ENCODE results near the gene HEG1.
"Not testable (repeated sequence)": the region's sequence is repeated elsewhere in the genome, so short reads cannot be mapped to it uniquely, and the experiment has no call there.

Gene HEG1

DNA sequence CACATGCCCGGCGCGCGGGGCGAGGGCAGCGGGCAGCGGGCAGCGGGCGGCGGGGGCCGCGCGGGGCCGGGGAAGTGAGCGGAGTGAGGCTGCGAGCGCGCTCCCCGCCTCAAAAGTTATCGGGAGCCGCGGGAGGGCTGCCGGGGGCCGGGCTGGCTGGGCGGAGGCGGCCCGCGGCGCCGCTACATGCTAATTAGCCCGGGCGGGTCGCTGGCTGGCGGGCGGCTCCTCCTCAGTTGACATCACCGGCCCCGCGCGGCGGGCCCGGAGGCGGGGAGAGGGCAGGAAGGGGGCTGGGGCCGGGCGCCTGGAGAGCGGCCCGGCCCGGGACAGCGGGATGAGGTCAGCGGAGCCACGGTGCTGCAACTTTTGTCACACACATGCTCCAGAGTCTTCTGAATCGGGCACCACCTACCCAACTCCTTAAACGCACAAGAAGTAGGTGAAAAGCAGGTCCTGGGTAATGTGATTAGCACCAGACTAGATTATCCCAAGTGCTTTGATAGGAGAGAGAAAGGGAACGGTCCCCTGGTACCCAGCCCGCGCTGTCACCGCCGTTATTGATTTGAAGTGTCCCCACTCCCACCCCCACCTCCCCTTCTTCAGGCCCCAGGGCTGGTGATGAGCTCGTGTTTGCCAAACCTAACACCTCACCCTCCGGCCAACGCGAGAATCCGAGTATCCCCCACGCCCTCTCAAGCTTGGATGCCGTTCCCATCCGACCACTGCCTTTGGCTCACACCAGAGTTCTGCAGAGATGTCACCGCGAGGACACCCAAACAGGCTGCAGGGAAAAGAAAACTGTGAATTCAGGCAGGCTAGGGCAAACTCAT lies at the start of gene HEG1:
HEG1 (minus strand) TSS at position 85 of the 833 bp plus-strand sequence. CDS start 107 bp downstream, outside the sequence.
- DNase-seq (ENCODE audit: low spot score), result peak; percentile 83

DNA sequence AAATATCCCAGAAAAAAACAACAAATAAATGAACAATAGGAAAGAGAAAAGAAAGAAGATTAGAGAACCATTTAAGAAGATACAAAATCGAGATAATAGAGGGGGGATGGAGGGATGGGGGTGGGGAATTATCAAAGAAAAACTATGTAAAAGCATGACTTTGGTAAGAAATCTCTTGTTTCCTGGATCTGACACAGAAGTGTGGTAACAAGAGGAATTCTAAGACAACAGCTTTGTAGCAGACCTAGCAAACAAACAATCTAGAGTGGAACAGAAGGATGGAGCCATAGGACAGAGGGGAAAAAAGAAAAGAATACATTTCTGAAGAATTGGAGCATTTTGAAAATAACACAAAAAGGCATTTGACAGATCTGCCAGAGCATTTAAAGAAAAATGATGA lies 49.3 kb upstream of the HEG1 start:
- no peak for DNase-seq (ENCODE audit: low spot score)

GRCh38 chr3:125104639-125105038 lies 48.8 kb upstream of the HEG1 start:
- DNase-seq (ENCODE audit: low spot score), result no peak

DNA sequence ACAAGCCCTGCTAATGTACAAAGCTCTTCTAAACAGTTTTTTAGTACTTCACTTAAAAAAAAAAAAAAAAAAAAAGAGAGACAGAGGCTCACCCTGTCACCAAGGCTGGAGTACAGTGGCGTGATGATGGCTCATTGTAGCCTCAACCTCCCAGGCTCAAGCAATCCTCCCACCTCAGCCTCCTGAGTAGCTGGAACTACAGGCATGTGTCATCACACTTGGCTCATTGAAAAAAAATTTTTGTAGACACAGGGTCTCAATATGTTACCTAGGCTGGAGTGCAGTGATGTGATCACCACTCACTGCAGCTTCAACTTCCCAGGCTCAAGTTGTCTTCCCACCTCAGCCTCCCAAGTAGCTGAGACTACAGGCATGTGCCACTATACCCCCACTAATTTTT lies 47.6 kb upstream of the HEG1 start:
- DNase-seq (ENCODE audit: low spot score), result no peak

- DNase-seq (ENCODE audit: low spot score), result no peak
Measured at GRCh38 chr3:125102470-125102869, 46.7 kb upstream of the HEG1 start.

DNA sequence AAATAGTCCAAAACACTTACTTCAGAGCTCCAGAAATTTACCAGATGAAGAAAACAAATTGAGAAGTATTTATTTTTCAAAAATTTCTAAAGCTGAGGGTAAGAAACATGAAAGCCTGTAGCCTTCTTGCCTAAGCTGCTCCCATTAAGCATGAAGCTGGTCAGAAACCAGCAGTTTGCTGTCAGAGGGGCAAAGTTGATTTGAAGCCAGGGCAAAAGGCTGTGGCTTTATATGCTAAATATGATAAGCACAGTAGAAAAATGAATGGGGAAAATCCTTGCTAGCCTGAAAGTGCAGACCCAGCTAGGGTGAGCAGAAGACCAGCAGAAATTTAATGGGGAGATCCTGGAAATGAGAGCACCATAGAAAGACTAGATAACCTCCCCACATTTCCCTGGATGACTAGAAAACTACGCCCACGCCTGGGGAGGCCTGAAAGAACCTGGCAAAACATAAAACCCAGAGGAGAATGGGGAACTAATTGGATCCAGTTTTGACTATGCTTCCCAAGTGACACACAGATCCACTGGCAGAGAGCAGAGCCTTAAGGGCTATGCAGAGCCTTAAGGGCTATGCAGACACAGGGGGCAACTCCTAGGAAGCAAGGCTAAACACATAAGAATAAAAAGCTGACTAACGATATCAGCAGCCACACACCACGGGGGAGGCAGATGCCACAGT lies 43.0 kb upstream of the HEG1 start:
- no peak for DNase-seq (ENCODE audit: low spot score)

DNA sequence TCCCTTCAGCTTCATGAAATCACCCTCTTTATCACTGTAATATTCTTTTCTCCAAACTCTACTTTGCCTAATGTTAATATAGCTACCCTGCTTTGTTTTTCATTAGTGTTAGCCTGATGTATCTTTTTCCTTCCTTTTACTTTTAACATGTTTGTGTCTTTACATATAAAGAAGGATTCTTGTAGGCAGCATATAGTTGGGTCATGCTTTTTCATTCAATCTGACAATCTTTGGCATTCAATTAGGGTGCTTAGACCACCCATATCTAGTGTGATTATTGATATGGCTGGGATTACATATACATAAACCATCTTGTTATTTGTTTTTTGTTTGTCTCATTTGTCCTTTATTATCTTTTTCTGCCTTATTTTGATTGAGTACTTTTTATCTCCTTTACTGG lies 34.9 kb upstream of the HEG1 start:
- no peak for DNase-seq (ENCODE audit: low spot score)

- DNase-seq (ENCODE audit: low spot score), result no peak
Measured at GRCh38 chr3:125087768-125088391, 32.1 kb upstream of the HEG1 start.

- no peak for DNase-seq (ENCODE audit: low spot score)
Measured at GRCh38 chr3:125085166-125085565, 29.4 kb upstream of the HEG1 start.

DNA sequence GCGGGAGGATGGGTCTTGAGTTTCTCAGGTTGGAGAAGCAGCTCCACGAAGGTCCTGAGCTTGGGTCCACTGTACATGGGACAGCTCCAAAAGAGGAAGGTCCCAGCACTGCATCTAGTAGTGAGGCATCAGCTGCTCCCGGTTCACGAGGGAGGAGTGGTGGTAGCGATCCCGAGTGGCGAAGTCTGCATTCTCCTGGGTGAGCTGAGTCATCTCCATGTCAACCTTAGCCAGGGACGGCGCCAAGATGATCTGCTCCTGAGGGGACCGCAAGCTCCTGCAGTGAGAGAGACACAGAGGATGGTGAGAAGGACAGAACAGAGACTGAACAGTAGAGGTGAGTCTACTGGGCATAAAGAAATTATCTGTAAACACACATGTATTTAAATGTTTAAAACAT lies 28.0 kb upstream of the HEG1 start:
- DNase-seq (ENCODE audit: low spot score), result no peak

DNA sequence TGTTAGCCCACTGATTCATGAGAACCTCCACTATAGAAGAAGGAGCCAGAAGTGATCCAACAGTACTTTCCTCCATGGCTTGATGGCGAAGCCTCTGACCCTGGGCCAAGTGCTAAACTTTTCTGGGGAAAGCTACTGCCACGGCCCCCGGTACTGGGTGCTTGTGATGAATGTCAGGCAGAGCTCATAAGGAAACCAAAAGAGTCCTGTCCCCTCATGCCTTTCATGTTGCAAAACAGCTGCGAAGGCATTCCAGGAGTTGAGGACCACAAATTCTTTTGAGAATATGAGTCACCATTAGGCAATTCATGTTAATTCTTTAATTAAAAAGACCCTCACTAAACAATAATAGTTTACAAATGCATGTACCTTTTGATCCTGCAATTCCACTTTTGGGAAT lies 26.5 kb upstream of the HEG1 start:
- not testable (repeated sequence) for DNase-seq (ENCODE audit: low spot score)

GRCh38 chr3:125080077-125080476 lies 24.3 kb upstream of the HEG1 start:
- DNase-seq (ENCODE audit: low spot score), result no peak

GRCh38 chr3:125079675-125080045 lies 23.9 kb upstream of the HEG1 start:
- DNase-seq (ENCODE audit: low spot score), result no peak

- DNase-seq (ENCODE audit: low spot score), result no peak
Measured at GRCh38 chr3:125078951-125079674, 23.3 kb upstream of the HEG1 start.

GRCh38 chr3:125077864-125078263 lies 22.1 kb upstream of the HEG1 start:
- no peak for DNase-seq (ENCODE audit: low spot score)

DNA sequence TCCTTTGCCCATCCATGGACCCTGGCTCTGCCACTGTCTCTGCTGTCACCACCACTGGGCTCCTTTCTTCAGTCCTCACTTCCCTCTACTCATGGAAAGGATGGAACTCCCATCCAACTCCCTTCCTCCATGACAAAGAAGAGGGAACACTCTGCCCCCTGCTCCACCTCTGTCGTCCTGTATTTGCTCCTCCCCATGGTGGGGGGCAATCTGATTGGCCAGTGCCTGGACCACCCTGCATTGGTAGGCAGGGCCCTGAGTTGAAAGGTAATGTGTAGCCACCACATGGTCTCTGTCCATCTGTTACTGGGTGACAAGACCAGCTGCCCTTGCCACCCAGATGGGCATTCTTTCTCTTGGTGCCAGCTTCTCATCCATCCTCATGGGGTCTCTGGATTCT lies 20.7 kb upstream of the HEG1 start:
- no peak for DNase-seq (ENCODE audit: low spot score)

- DNase-seq (ENCODE audit: low spot score), result no peak
Measured at GRCh38 chr3:125075738-125076137, 19.9 kb upstream of the HEG1 start.

DNA sequence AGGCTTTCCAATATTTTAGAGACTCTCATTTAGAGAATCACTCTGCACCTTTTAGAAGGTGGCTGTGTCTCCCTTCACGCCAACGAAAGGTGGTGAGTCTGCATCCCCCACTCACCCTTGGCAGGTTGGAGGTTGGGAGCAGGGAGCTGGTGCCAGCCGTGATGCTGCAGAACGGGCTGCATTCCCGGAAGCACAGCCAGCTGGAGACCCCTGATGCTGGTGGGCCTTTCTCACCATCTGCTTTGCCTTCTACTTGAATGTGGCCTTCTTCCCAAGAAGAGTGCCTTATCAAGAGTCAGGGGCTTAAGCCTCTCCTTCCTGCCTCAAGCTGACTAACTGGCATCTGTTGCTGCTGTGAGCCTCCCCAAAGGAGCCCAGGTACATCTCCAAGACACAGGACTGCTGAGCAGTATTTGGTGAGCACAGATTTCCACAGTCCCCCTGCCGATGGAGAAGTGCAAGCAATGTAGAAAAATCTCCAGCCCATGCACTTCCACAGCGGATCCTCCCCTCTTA lies 17.7 kb upstream of the HEG1 start:
- no peak for DNase-seq (ENCODE audit: low spot score)

DNA sequence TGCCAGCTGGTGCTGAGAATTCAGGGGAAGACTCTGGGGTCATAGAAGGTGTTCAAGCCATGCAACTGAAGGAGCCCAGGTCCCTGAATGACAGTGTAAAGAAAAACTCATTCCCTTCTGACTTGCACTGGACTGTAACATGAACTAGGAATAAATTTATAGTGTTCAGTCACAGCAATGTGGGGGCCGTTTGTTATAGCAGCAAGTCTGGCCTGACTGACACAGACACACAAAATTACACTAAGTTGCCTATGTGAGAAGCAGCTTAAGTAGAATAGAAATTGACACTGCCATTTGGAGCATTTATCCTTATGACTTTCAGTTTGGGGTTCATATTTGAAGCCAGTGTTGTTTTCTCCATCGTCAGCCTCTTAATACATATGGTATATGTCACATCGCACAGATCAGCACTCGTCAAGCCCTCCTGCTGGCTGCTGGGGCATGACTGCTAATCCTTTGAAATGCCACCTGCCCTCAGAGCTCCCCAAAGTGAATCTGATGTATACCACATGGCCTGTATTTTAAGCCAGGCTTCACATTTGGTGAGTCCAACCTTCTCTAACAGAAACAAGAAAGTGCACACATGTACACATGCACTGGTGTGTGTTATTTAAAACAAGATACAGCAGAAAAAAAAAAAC lies 17.1 kb upstream of the HEG1 start:
- no peak for DNase-seq (ENCODE audit: low spot score)

GRCh38 chr3:125072301-125072700 lies 16.5 kb upstream of the HEG1 start:
- no peak for DNase-seq (ENCODE audit: low spot score)

DNA sequence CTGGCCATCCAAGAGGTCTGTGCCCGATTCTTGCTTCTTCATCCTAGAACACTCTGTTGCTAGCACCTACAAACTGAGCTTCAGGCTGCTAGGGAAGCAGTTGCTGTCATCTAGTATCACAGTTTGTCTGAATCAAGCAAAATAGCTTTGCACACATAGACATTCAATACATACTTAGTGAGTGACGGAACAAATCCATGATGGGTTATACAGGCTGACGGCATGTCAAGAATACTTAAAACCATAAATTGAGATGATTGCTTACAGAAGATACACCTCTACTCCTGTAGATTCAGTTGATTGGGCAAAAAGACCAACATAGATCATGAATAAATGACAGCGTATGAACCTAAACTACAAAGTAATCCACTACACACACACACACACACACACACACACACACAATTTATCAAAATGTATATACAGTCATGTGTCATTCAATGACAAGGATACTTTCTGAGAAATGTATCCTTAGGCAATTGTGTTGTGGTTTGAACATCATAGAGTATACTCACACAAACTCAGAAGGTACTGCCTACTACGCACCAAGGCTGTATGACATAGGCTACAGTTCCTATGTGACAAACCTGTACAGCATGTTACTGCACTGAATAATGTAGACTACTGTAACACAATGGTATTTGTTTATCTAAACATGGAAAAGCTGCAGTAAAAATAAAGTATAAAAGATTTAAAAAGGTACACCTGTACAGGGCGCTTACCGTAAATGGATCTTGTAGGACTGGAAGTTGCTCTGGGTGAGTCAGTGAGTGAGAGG lies 14.4 kb upstream of the HEG1 start:
- DNase-seq (ENCODE audit: low spot score), result no peak

All from putamen (tissue), 1 donor.